Epithelial cell of proximal tubule (primary cell): ENCODE data around the gene TTLL11. TPM values are rescaled to one million over a fixed set of nuclear protein-coding genes. Genes with fewer than 3 reads are reported as not detected.

Experiments used
- DNase-seq: peaks from one replicate; pipeline ENCODE4 v3.0.0-alpha.2; 2011; ENCODE audit warnings: low read depth
- H3K4me3 ChIP-seq: 2 replicates; pipeline ENCODE4 v1.5.1; 2011; ENCODE audit warnings: low read depth, mild to moderate bottlenecking, low read length
- CTCF ChIP-seq: conservative IDR thresholded peaks from 2 replicates; pipeline ENCODE4 v1.5.1; 2012; ENCODE audit warnings: low read depth, mild to moderate bottlenecking, low read length
- total RNA-seq: library from RNA; depleted of rRNA; stranded (reverse); fragments of >200 nt; gene quantifications from 2 replicates; pipeline ENCODE4 v1.2.3, GENCODE V29; 2015

TTLL11 gene
- total RNA-seq, 1 donor from 2014 or later = 0.75 TPM

- no peak overlapping the region for H3K4me3 ChIP-seq
- TF ChIP-seq CTCF = no peak
- DNase-seq = no peak
Measured at GRCh38 chr9:122128007-122128968, 35.2 kb upstream of the TTLL11 start.

GRCh38 chr9:122127396-122127798 is 34.3 kb upstream of the TTLL11 start:
- no peak for TF ChIP-seq CTCF
- DNase-seq = no peak
- no peak overlapping the region for H3K4me3 ChIP-seq

GRCh38 chr9:122126331-122127261 is 33.5 kb upstream of the TTLL11 start:
- TF ChIP-seq CTCF = peak; percentile 15
- H3K4me3 ChIP-seq = peak overlapping the region; percentile 44
- no peak for DNase-seq

- DNase-seq = no peak
- no peak for TF ChIP-seq CTCF
- H3K4me3 ChIP-seq = peak overlapping the region; percentile 44
Measured at GRCh38 chr9:122125509-122126330, 32.6 kb upstream of the TTLL11 start.

- no peak overlapping the region for H3K4me3 ChIP-seq
- DNase-seq = no peak
- peak; percentile 89 for TF ChIP-seq CTCF
Measured at GRCh38 chr9:122125158-122125508, 32.0 kb upstream of the TTLL11 start.

GRCh38 chr9:122124528-122124927 is 31.4 kb upstream of the TTLL11 start:
- no peak overlapping the region for H3K4me3 ChIP-seq
- no peak for DNase-seq
- TF ChIP-seq CTCF = no peak
